Ascending aorta (tissue), 2 donors: ENCODE data around the gene TRIB2. TPM values are rescaled to one million over a fixed set of nuclear protein-coding genes. Genes with fewer than 3 reads are reported as not detected.
A peak's percentile ranks its signal among the peaks of the same experiment; 100 is the strongest.

ENCODE experiments used
- DNase-seq, 2 donors: peaks; one replicate each; pipeline ENCODE4 v3.0.0-alpha.2; 2019; ENCODE audit warnings: low spot score in 2 of 2
- H3K27ac ChIP-seq, 2 donors: fragments of 200-600 bp; sonication (generic); one replicate each; pipeline ENCODE4 v1.5.1; 2016 to 2017; ENCODE audit warnings: mild to moderate bottlenecking in 1 of 2
- H3K27me3 ChIP-seq: fragments of 200-600 bp; sonication (generic); one replicate; pipeline ENCODE4 v1.5.1; 2017
- H3K36me3 ChIP-seq, 2 donors: fragments of 200-600 bp; sonication (generic); one replicate each; pipeline ENCODE4 v1.5.1; 2016
- H3K4me1 ChIP-seq, 2 donors: fragments of 200-600 bp; sonication (generic); one replicate each; pipeline ENCODE4 v1.5.1; 2016 to 2017; ENCODE audit warnings: mild to moderate bottlenecking in 1 of 2
- H3K4me3 ChIP-seq, 2 donors: fragments of 200-600 bp; sonication (generic); one replicate each; pipeline ENCODE4 v1.5.1; 2016 to 2017; ENCODE audit warnings: mild to moderate bottlenecking in 1 of 2
- H3K9me3 ChIP-seq, 2 donors: fragments of 200-600 bp; sonication (generic); one replicate each; pipeline ENCODE4 v1.5.1; 2016
- intact Hi-C: fragments of 100-400 bp; cut with DNase I; formaldehyde crosslinking; loops from one replicate; pipeline ENCODE4 v1.15.1; 2023
- total RNA-seq: library from RNA; depleted of rRNA; stranded (reverse); fragments of >200 nt; gene quantifications from one replicate; pipeline ENCODE4 v1.1.0, GENCODE V29; 2016
- TF ChIP-seq, protein P1 (sequence below), 3 experiments: fragments of 200-600 bp in 2 of 3; fragments of 450-650 bp in 1 of 3; sonication (generic) in 2 of 3; IDR thresholded peaks; one replicate each; pipeline ENCODE4 v1.5.1; 2016 to 2019; ENCODE audit warnings: antibody characterized with exemption in 3 of 3, mild to moderate bottlenecking in 1 of 3, moderate library complexity in 1 of 3

The TRIB2 gene
- 55.6 TPM for total RNA-seq

DNA sequence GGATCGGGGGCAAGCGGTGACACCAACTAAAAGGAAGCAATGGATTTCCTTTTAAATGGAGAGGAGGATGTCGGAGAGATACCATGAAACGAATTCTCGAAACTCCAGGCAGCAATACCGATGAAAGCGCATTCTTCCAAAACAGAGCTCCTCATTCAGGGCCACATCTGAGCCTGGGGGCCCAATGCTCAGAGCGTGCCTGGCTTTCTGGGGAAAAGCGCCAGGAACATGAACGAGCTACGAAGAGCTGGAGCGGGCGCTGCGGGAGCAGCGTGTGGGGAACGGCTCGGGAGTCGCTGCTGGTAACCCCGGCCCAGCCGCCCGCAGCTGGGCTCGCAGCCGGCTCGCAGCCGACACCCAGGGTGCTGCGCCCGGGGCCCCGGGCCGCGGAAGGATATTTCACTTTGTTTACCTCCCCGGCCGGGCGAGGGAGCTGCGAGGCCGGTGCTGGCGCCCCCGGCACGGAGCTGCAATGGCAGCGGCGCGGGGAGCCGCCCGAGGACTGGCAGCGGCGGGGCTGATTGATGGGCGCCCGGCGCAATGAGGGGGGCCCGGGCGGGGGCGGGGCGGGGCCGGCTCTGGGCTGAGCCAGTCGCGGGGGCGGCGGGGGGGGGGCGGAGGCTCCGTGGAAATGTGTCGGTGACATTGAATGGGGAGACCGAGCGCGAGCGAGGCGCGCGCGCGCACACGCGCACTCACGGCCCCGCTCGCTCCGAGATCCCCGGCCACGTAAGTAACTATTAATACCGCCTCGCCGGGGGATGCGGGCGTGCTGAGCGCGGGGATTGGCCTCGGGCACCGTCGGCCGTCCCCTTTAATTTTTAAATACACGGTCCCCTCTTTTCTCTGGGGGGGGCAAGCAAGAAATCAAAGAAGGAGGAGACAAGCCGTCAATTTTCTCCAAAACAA lies at the start of gene TRIB2:
Gene TRIB2, plus strand, starts transcription at position 655 of the 909 bp plus-strand sequence. CDS start 1,372 bp downstream, outside the sequence.
- DNase-seq: peak; percentile 69 to 95
- H3K27me3 ChIP-seq: no peaks in the 10 kb centered on the region
- peak within 1 kb of the TSS; percentile 80 to 91 for H3K4me3 ChIP-seq
- H3K4me1 ChIP-seq: peaks cover 12 to 25% of the 10 kb centered on the region in 2 donors
- no peaks in the 10 kb centered on the region for H3K36me3 ChIP-seq
- peak within 1 kb of the TSS; percentile 92 to 95 for H3K27ac ChIP-seq
- intact Hi-C loops: loop anchor here (2.0 to 10.0 kb wide), 11 partner anchors 32 to 1904 kb away; partner anchors contain the start of genes LPIN1 and PDIA6
- H3K9me3 ChIP-seq: no peaks in the 10 kb centered on the region
- TF ChIP-seq, protein P1, sequence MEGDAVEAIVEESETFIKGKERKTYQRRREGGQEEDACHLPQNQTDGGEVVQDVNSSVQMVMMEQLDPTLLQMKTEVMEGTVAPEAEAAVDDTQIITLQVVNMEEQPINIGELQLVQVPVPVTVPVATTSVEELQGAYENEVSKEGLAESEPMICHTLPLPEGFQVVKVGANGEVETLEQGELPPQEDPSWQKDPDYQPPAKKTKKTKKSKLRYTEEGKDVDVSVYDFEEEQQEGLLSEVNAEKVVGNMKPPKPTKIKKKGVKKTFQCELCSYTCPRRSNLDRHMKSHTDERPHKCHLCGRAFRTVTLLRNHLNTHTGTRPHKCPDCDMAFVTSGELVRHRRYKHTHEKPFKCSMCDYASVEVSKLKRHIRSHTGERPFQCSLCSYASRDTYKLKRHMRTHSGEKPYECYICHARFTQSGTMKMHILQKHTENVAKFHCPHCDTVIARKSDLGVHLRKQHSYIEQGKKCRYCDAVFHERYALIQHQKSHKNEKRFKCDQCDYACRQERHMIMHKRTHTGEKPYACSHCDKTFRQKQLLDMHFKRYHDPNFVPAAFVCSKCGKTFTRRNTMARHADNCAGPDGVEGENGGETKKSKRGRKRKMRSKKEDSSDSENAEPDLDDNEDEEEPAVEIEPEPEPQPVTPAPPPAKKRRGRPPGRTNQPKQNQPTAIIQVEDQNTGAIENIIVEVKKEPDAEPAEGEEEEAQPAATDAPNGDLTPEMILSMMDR (IDR thresholded peaks at IDR 0.05): peak in 1 of 3 experiments; percentile 3

DNA sequence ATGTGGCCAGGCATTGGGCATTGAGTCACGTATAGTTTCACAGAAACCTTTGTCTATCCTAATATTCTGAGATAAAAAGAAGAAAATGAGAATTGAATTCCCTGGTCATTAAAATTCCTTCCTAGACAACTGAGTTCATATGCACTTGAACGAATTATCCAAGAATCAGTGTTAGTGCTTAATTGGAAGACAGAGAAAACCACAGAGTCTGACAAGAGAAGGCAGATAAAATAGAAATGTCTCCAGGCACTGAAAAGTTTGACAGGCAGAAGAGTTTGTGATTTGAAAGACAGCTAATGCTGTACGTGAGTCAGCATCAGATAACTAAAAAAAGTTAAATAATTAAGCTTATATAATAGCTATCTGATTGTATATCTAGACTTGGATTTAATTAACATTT lies 47.7 kb upstream of the TRIB2 start:
- peaks cover 7 to 15% of the 10 kb centered on the region in 2 donors for H3K9me3 ChIP-seq

DNA sequence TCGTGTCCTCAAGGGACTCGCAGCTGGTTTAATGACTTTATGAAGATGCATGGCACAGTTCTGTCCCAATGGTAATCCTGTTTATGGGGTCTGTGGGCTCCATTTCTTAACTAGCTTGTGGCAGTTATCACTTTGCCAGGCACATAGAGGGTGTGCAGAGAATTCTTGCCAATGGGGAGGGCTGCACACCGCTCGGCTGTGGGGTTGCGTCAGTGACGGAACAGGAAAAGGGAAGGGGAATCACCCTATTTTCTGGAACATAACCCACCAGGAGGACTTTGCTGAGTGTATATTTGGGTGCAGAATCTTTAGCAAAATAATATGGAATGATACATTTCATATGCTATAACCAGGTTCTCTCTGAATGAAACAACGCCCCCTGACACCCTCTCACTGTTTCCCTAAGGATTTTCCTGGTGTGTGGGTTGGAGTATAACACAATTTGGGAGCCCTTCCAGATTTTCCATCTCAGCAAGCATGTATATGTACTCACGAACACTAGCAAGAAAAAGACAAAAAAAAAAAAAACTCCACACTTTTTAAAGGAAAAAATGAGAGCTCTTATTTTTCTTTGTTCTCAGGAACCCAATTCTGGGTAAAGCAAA lies 43.9 kb upstream of the TRIB2 start:
- intact Hi-C loops: no loop called here
- no peaks in the 10 kb centered on the region for H3K27me3 ChIP-seq
- H3K4me3 ChIP-seq: no peak overlapping the region
- DNase-seq: no peak
- no peaks in the 10 kb centered on the region for H3K4me1 ChIP-seq
- no peaks in the 10 kb centered on the region for H3K9me3 ChIP-seq
- H3K36me3 ChIP-seq: no peaks in the 10 kb centered on the region
- no peak overlapping the region for H3K27ac ChIP-seq
- TF ChIP-seq, protein P1 (IDR thresholded peaks at IDR 0.05): no peak

More for the DNA sequence above, 47.7 kb upstream of the TRIB2 start:
- H3K4me1 ChIP-seq: no peaks in the 10 kb centered on the region
- H3K36me3 ChIP-seq: no peaks in the 10 kb centered on the region
- H3K27me3 ChIP-seq: no peaks in the 10 kb centered on the region
- intact Hi-C loops: no loop called here
- no peak for DNase-seq
- H3K27ac ChIP-seq: no peak overlapping the region
- TF ChIP-seq, protein P1 (IDR thresholded peaks at IDR 0.05): no peak
- H3K4me3 ChIP-seq: no peak overlapping the region

DNA sequence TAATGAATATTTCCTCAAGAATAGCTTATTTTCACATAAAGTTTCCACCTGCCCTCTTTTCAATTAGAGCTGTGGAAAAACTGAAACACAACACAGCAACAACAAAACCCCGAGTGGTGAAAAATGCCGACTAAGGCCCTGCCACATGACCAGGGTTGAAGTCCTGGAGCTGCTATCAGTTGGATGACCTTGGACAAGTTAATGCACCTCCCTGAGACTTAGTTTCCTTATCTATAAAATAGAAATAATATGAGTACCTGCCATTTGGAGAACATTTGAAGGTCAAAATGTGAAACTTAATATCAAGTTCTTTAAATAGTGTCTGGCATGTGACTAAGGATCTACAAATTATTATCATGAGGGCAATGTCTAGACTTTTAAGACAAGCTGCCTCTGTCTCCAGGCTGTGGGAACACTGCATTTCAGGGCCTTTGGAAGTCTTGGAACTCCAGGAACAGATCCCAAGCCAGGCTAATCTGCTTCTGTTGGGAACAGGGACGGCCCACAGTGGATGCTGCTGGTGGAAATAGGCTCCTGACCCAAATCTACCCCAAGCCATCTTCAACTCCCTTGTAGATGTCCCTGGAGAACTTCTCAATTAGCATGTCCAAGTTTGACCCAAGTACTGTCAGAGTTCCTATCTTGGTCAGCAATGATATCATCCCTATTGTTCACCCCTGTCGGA lies 42.0 kb upstream of the TRIB2 start:
- intact Hi-C loops: no loop called here
- Histone ChIP-seq H3K4me3 (no peak overlapping the region), H3K27ac (no peak overlapping the region), H3K36me3 (no peaks in the 10 kb centered on the region), H3K9me3 (no peaks in the 10 kb centered on the region), H3K27me3 (no peaks in the 10 kb centered on the region), H3K4me1 (no peaks in the 10 kb centered on the region)
- TF ChIP-seq, protein P1 (IDR thresholded peaks at IDR 0.05): no peak
- no peak for DNase-seq

DNA sequence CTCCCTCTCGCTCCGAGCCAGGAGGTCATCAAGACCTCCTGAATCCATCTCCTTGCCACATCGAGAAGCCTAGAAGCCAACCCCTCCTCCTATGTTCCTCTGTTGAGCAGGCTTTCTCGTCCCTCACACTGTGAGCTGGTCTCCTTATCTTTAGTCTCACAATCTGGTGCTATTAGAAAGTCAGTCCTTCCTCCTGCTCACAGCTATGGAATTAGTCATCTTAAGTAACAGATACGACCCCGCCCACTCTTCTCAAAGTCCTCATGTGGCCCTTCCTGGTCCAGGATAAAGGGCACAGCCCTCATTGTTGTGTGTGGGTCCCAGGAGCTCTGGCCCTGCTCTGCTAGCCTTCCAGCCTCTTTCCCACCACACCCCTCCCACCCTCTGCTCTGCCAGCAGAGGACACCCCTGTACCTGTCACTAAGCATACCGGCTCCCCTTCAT lies 41.4 kb upstream of the TRIB2 start:
- intact Hi-C loops: no loop called here
- no peaks in the 10 kb centered on the region for H3K4me1 ChIP-seq
- H3K36me3 ChIP-seq: no peaks in the 10 kb centered on the region
- TF ChIP-seq, protein P1 (IDR thresholded peaks at IDR 0.05): no peak
- H3K27me3 ChIP-seq: no peaks in the 10 kb centered on the region
- H3K27ac ChIP-seq: no peak overlapping the region
- no peaks in the 10 kb centered on the region for H3K9me3 ChIP-seq
- no peak for DNase-seq
- H3K4me3 ChIP-seq: no peak overlapping the region
